Brain microvascular endothelial cell (primary cell): Measurements from ENCODE around the gene STEAP2.

Source experiments
- DNase-seq: peaks from one replicate; pipeline ENCODE4 v3.0.0-alpha.2; 2020
- H3K27ac ChIP-seq: fragments of 250-450 bp; sonication (Bioruptor Pico); 2 replicates; pipeline ENCODE4 v1.5.1; 2020; ENCODE audit warnings: mild to moderate bottlenecking, moderate library complexity
- H3K27me3 ChIP-seq: fragments of 250-450 bp; sonication (Bioruptor Pico); replicated peaks from 2 replicates; pipeline ENCODE4 v1.5.1; 2020; ENCODE audit warnings: mild to moderate bottlenecking
- H3K36me3 ChIP-seq: fragments of 250-450 bp; sonication (Bioruptor Pico); replicated peaks from 2 replicates; pipeline ENCODE4 v1.5.1; 2020; ENCODE audit warnings: mild to moderate bottlenecking
- H3K4me3 ChIP-seq: 2 replicates; pipeline ENCODE4 v1.5.1; 2011; ENCODE audit warnings: low read depth, mild to moderate bottlenecking, control low read depth, low read length, moderate library complexity
- in situ Hi-C: cut with HindIII; loops from 2 replicates; pipeline ENCODE4 v1.10.0; 2017; ENCODE audit warnings: low sequenced_read_pairs, low pct_ligation_motif_present
- TF ChIP-seq, protein P1 (sequence below): IDR thresholded peaks from 2 replicates; pipeline ENCODE4 v1.5.1; 2011; ENCODE audit warnings: low read depth, mild to moderate bottlenecking, moderate library complexity, low read length, control low read depth, inconsistent platforms; ENCODE audit errors: missing control alignments

Gene STEAP2

DNA sequence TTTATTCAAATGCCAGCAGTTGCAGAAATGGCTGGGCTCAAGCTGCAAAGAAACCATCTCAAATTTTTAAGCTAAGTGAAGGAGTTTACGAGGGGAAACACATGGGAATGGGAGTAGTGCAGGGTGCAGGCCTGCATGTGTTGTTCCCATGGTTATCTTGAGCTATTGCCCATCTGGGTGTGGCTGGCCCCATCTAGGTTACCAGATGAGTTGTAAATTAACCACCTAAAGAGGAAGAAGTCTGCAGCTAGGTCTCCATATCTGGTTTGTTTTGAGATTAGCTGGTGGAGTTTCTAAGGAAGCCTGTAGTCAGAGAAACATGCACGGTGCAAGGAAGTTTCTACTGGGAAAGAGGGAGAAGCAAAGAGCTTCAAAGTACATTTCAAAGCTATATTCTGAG is 23.3 kb upstream of the STEAP2 start:
- DNase-seq, result no peak
- H3K36me3 ChIP-seq, result no peaks in the 10 kb centered on the region
- TF ChIP-seq, protein P1, sequence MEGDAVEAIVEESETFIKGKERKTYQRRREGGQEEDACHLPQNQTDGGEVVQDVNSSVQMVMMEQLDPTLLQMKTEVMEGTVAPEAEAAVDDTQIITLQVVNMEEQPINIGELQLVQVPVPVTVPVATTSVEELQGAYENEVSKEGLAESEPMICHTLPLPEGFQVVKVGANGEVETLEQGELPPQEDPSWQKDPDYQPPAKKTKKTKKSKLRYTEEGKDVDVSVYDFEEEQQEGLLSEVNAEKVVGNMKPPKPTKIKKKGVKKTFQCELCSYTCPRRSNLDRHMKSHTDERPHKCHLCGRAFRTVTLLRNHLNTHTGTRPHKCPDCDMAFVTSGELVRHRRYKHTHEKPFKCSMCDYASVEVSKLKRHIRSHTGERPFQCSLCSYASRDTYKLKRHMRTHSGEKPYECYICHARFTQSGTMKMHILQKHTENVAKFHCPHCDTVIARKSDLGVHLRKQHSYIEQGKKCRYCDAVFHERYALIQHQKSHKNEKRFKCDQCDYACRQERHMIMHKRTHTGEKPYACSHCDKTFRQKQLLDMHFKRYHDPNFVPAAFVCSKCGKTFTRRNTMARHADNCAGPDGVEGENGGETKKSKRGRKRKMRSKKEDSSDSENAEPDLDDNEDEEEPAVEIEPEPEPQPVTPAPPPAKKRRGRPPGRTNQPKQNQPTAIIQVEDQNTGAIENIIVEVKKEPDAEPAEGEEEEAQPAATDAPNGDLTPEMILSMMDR, result no peak
- H3K4me3 ChIP-seq, result no peak overlapping the region
- in situ Hi-C loops, result no loop called here
- no peaks in the 10 kb centered on the region for H3K27me3 ChIP-seq
- no peak overlapping the region for H3K27ac ChIP-seq

DNA sequence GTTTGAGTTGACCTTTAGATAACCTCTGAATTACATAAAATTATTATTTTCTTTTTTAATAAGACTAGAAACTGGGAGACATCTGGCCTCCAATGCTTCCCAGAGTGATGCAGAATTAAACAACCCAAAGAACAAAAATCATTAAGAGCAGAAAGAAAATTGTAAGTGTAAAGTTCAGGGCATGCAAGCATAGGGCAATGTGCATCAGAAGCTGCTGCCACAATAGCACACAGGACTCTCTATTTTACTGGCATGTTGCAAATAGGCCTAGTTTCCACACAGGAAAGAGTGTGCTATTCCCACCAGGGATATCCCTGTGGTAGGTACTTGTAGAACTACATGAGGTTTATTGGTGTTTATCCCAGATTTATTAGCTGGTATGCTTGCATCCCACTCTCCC is 20.5 kb upstream of the STEAP2 start:
- in situ Hi-C loops, result no loop called here
- Histone ChIP-seq H3K27me3 (no peaks in the 10 kb centered on the region), H3K4me3 (no peak overlapping the region), H3K27ac (no peak overlapping the region), H3K36me3 (no peaks in the 10 kb centered on the region)
- DNase-seq, result no peak
- TF ChIP-seq, protein P1, result no peak

DNA sequence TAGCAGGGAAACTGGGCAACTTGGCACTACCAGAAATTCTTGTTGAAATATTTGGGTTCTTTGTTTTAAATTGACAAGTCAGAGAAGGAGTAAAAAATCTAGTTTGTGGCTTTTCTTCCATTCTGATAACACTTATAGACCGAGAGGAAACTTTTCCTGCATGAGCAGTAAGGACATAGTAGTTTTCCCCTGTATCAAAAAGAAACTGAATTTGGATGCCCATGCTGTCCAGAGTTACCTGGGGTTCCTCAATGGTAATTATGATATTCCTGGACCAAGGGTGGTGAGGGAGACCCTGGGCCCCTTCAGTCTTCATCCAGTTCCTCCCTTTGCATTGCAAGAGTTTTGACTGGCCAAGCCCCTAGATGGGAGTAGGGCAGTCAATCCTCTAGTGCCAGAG is 19.9 kb upstream of the STEAP2 start:
- Histone ChIP-seq H3K27ac (no peak overlapping the region), H3K4me3 (no peak overlapping the region), H3K27me3 (no peaks in the 10 kb centered on the region), H3K36me3 (no peaks in the 10 kb centered on the region)
- TF ChIP-seq, protein P1, result no peak
- in situ Hi-C loops, result no loop called here
- DNase-seq, result no peak

DNA sequence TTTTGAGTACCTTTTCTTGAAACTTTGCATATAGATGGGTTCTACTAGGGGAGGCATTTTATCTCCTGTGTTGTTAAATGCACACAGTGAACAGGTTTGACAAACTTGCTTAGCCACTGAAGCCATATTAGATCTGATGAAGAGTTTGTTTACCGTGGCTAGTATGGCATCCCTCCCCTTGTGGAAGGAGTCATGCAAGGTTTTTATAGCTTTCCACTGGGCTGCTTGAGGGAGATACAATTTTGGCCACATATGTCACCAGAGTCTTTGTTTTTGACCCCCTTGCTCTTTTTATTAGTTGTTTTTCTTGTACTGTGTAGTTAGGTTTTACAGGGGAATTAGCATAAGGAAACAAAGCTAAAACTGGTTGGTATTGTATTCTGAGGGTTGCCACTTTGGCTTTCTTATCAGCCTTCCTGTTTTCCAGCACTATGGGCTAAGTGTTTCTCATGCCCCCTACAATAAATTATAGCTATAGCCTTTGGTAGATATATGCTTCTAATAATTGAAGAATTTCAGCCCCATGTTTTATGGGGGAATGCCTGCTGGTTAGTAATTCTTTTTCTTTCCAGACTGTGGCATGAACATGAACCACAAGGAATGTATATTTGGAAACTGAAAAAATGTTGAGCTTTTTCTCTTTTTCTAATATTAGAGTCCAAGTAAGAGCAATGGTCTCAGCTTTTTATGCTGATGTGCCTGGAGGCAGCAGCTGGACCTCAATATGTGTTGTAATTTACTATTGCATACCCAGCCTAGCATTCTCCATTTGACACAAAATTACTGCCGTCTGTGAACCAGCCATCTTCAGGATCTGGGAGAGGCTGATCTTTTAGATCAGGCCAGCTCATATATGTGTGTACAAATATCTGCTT is 18.4 kb upstream of the STEAP2 start:
- no peak overlapping the region for H3K27ac ChIP-seq
- TF ChIP-seq, protein P1, result no peak
- H3K36me3 ChIP-seq, result no peaks in the 10 kb centered on the region
- no peaks in the 10 kb centered on the region for H3K27me3 ChIP-seq
- in situ Hi-C loops, result no loop called here
- H3K4me3 ChIP-seq, result no peak overlapping the region
- no peak for DNase-seq

DNA sequence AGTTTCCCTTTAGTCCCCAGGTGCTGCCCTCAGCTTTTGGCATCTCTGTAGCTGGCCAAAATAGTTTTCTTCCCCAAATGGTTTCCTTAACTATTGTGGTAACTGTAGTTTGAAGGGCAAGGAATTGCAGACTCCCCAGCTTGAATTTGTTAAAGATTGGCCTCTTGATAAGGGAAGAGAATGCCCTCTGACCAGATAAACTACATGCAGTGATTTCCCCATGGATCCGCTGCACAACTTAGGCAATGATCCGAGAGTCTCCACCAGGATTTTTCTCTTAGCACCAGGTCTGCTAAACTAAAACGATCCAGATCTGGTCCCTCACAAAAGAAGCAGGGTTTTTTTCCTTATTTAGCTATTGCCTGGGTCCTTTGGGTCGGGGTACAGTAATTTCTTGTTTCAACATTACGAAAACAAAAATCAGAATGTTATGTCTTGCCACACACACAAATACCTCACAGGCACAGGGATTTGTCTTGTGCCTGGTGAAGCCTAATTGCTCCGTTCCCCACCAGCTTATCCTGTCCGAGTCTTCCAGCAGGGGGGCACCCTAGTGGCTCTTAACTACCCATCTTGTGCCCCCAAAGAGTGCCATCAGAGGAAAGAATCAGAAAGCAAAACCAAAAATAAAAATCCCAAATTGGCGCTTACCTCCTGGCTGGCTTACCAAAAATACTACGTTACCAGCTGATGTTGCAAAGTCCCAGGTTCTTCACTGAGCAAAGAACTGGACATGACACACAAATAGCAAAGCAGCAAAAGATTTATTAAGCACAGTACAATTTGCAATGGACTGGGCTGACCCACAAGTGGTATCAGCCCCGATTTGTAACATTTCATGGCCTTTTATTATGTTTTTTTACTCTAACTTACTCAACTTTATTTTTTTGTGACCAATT is 16.4 kb upstream of the STEAP2 start:
- no peak for DNase-seq
- in situ Hi-C loops, result no loop called here
- Histone ChIP-seq H3K27ac (no peak overlapping the region), H3K27me3 (no peaks in the 10 kb centered on the region), H3K36me3 (no peaks in the 10 kb centered on the region), H3K4me3 (no peak overlapping the region)
- TF ChIP-seq, protein P1, result no peak
